ENCODE data around the gene OSBPL10.
"Not testable (repeated sequence)": the region's sequence is repeated elsewhere in the genome, so short reads cannot be mapped to it uniquely, and the experiment has no call there.

OSBPL10 gene

GRCh38 chr3:31981206-31982181, at the start of gene OSBPL10, which contains the start of gene ZNF860:
Gene OSBPL10 (minus strand): TSS chr3:31981262. CDS start chr3:31981179, 83 bp downstream.
Gene ZNF860 (plus strand): TSS chr3:31981750. CDS start chr3:31989080, 7,330 bp downstream.
- DNase-seq (ENCODE audit: low spot score): peak; percentile 77

GRCh38 chr3:32026593-32026992, 45.5 kb upstream of the OSBPL10 start:
- no peak for DNase-seq (ENCODE audit: low spot score)

GRCh38 chr3:32022947-32023346, 41.9 kb upstream of the OSBPL10 start:
- no peak for DNase-seq (ENCODE audit: low spot score)

GRCh38 chr3:32021748-32022147, 40.7 kb upstream of the OSBPL10 start:
- DNase-seq (ENCODE audit: low spot score): no peak

- DNase-seq (ENCODE audit: low spot score): no peak
Observed at GRCh38 chr3:32021155-32021554, 40.1 kb upstream of the OSBPL10 start.

GRCh38 chr3:32018757-32019564, 37.9 kb upstream of the OSBPL10 start:
- DNase-seq (ENCODE audit: low spot score): peak; percentile 36

GRCh38 chr3:32017286-32017685, 36.2 kb upstream of the OSBPL10 start:
- DNase-seq (ENCODE audit: low spot score): no peak

- not testable (repeated sequence) for DNase-seq (ENCODE audit: low spot score)
Observed at GRCh38 chr3:32015638-32016037, 34.6 kb upstream of the OSBPL10 start.

GRCh38 chr3:32010699-32011098, 29.6 kb upstream of the OSBPL10 start:
- DNase-seq (ENCODE audit: low spot score): not testable (repeated sequence)

- no peak for DNase-seq (ENCODE audit: low spot score)
Observed at GRCh38 chr3:32009957-32010356, 28.9 kb upstream of the OSBPL10 start.

- no peak for DNase-seq (ENCODE audit: low spot score)
Observed at GRCh38 chr3:32009101-32009500, 28.0 kb upstream of the OSBPL10 start.

GRCh38 chr3:32004113-32004765, 23.2 kb upstream of the OSBPL10 start:
- no peak for DNase-seq (ENCODE audit: low spot score)

GRCh38 chr3:32003380-32003779, 22.3 kb upstream of the OSBPL10 start:
- DNase-seq (ENCODE audit: low spot score): no peak

- no peak for DNase-seq (ENCODE audit: low spot score)
Observed at GRCh38 chr3:32002561-32003368, 21.7 kb upstream of the OSBPL10 start.

GRCh38 chr3:32000877-32001276, 19.8 kb upstream of the OSBPL10 start:
- DNase-seq (ENCODE audit: low spot score): no peak

GRCh38 chr3:31999907-32000439, 18.9 kb upstream of the OSBPL10 start:
- no peak for DNase-seq (ENCODE audit: low spot score)

GRCh38 chr3:31997500-31997899, 16.4 kb upstream of the OSBPL10 start:
- no peak for DNase-seq (ENCODE audit: low spot score)

GRCh38 chr3:31996195-31996594, 15.1 kb upstream of the OSBPL10 start:
- no peak for DNase-seq (ENCODE audit: low spot score)

GRCh38 chr3:31995026-31995425, 14.0 kb upstream of the OSBPL10 start:
- not testable (repeated sequence) for DNase-seq (ENCODE audit: low spot score)

GRCh38 chr3:31993843-31994242, 12.8 kb upstream of the OSBPL10 start:
- DNase-seq (ENCODE audit: low spot score): no peak

- not testable (repeated sequence) for DNase-seq (ENCODE audit: low spot score)
Observed at GRCh38 chr3:31992995-31993394, 11.9 kb upstream of the OSBPL10 start.

Measured in HuH-7.5 (cell line).